Trophoblast cell (in vitro differentiated cells and primary cell): Measurements from ENCODE around the gene FBXO31.

ENCODE experiments used
- DNase-seq, 2 donors: peaks; one replicate each; pipeline ENCODE4 v3.0.0-alpha.2; 2016
- H2AFZ ChIP-seq: 2 replicates; pipeline ENCODE4 v1.6.1; 2013; ENCODE audit warnings: low read length, moderate library complexity, mild to moderate bottlenecking; ENCODE audit not compliant: insufficient read depth, poor library complexity
- H2AK5ac ChIP-seq: 2 replicates; pipeline ENCODE4 v1.6.1; 2013; ENCODE audit warnings: mild to moderate bottlenecking, low read length
- H2BK120ac ChIP-seq: 2 replicates; pipeline ENCODE4 v1.6.1; 2013; ENCODE audit warnings: low read length, mild to moderate bottlenecking, moderate library complexity; ENCODE audit not compliant: insufficient read depth, poor library complexity
- H2BK12ac ChIP-seq: 2 replicates; pipeline ENCODE4 v1.6.1; 2013; ENCODE audit warnings: mild to moderate bottlenecking, low read length, moderate library complexity
- H2BK5ac ChIP-seq: 2 replicates; pipeline ENCODE4 v1.6.1; 2013; ENCODE audit warnings: low read length, low read depth, moderate library complexity, mild to moderate bottlenecking; ENCODE audit not compliant: poor library complexity
- H3K14ac ChIP-seq: 2 replicates; pipeline ENCODE4 v1.6.1; 2013; ENCODE audit warnings: mild to moderate bottlenecking, low read length
- H3K18ac ChIP-seq: 2 replicates; pipeline ENCODE4 v1.6.1; 2013; ENCODE audit warnings: mild to moderate bottlenecking, low read length
- H3K23ac ChIP-seq: 2 replicates; pipeline ENCODE4 v1.6.1; 2013; ENCODE audit warnings: low read length
- H3K27ac ChIP-seq: 2 replicates; pipeline ENCODE4 v1.5.1; 2013; ENCODE audit warnings: low read depth, mild to moderate bottlenecking, inconsistent platforms, low read length, moderate library complexity
- H3K27me3 ChIP-seq: 2 replicates; pipeline ENCODE4 v1.6.1; 2013; ENCODE audit warnings: inconsistent platforms, mild to moderate bottlenecking, low read length, moderate library complexity; ENCODE audit not compliant: insufficient read depth
- H3K36me3 ChIP-seq, 2 experiments: 1 replicate in 1 of 2; 2 replicates in 1 of 2; pipeline ENCODE4 v1.6.1; 2013; ENCODE audit warnings: low read length in 2 of 2, mild to moderate bottlenecking in 2 of 2, moderate library complexity in 1 of 2; ENCODE audit not compliant: insufficient read depth in 2 of 2, control insufficient read depth in 1 of 2
- H3K4ac ChIP-seq: 2 replicates; pipeline ENCODE4 v1.6.1; 2013; ENCODE audit warnings: low read depth, mild to moderate bottlenecking, low read length, moderate library complexity
- H3K4me1 ChIP-seq, 2 experiments: 1 replicate in 1 of 2; 2 replicates in 1 of 2; pipeline ENCODE4 v1.6.1; 2013; ENCODE audit warnings: low read length in 2 of 2, mild to moderate bottlenecking in 2 of 2, moderate library complexity in 1 of 2; ENCODE audit not compliant: insufficient read depth in 2 of 2, control insufficient read depth in 1 of 2
- H3K4me2 ChIP-seq: 2 replicates; pipeline ENCODE4 v1.6.1; 2013; ENCODE audit warnings: inconsistent platforms, mild to moderate bottlenecking, low read length, moderate library complexity
- H3K4me3 ChIP-seq: 2 replicates; pipeline ENCODE4 v1.5.1; 2013; ENCODE audit warnings: mild to moderate bottlenecking, low read depth, low read length, inconsistent platforms
- H3K79me1 ChIP-seq: one replicate; pipeline ENCODE4 v1.6.1; 2013; ENCODE audit warnings: low read length
- H3K79me2 ChIP-seq: 2 replicates; pipeline ENCODE4 v1.6.1; 2013; ENCODE audit warnings: low read length, mild to moderate bottlenecking; ENCODE audit not compliant: control insufficient read depth, insufficient read depth, poor library complexity
- H3K9ac ChIP-seq: 2 replicates; pipeline ENCODE4 v1.6.1; 2013; ENCODE audit warnings: mild to moderate bottlenecking, low read length
- H3K9me3 ChIP-seq: 2 replicates; pipeline ENCODE4 v1.6.1; 2013; ENCODE audit warnings: low read depth, mild to moderate bottlenecking, control low read depth, inconsistent platforms, low read length; ENCODE audit not compliant: insufficient read depth
- H4K12ac ChIP-seq: 2 replicates; pipeline ENCODE4 v1.6.1; 2013; ENCODE audit warnings: low read depth, mild to moderate bottlenecking, low read length, moderate library complexity
- H4K8ac ChIP-seq: 2 replicates; pipeline ENCODE4 v1.6.1; 2013; ENCODE audit warnings: low read depth, mild to moderate bottlenecking, low read length, moderate library complexity
- H4K91ac ChIP-seq: one replicate; pipeline ENCODE4 v1.6.1; 2013; ENCODE audit warnings: low read depth, mild to moderate bottlenecking, low read length, moderate library complexity
- WGBS: extraction: QIAGEN DNeasy Blood & Tissue Kit; methylation state at CpG from one replicate; pipeline ENCODE4 v1.1.7; 2013; ENCODE audit warnings: missing lambda C conversion rate; ENCODE audit not compliant: insufficient read length, insufficient coverage; ENCODE audit errors: extremely low coverage; 5-methylcytosine and 5-hydroxymethylcytosine counted together

The FBXO31 gene

GRCh38 chr16:87297407-87297806 lies 86.2 kb downstream of the FBXO31 start:
- H4K91ac ChIP-seq = no peak overlapping the region
- H3K4me3 ChIP-seq = no peak overlapping the region
- H2BK12ac ChIP-seq = no peak overlapping the region
- no peaks in the 10 kb centered on the region for H3K27me3 ChIP-seq
- no peak overlapping the region for H4K12ac ChIP-seq
- peaks cover 2% of the 10 kb centered on the region for H3K9me3 ChIP-seq
- H3K4ac ChIP-seq = no peak overlapping the region
- no peak overlapping the region for H3K14ac ChIP-seq
- no peak overlapping the region for H3K4me2 ChIP-seq
- no peak overlapping the region for H2BK5ac ChIP-seq
- WGBS = no CpG with 5 or more reads among the region's 5 CpGs
- H3K36me3 ChIP-seq = no peaks in the 10 kb centered on the region
- no peaks in the 10 kb centered on the region for H3K79me1 ChIP-seq
- H2AFZ ChIP-seq = no peak overlapping the region
- H3K27ac ChIP-seq = no peak overlapping the region
- no peak overlapping the region for H2AK5ac ChIP-seq
- H3K4me1 ChIP-seq = no peaks in the 10 kb centered on the region
- no peaks in the 10 kb centered on the region for H3K79me2 ChIP-seq
- H2BK120ac ChIP-seq = no peak overlapping the region
- H3K18ac ChIP-seq = no peak overlapping the region
- no peak overlapping the region for H4K8ac ChIP-seq
- H3K23ac ChIP-seq = no peak overlapping the region
- DNase-seq = no peak
- no peak overlapping the region for H3K9ac ChIP-seq

- H4K8ac ChIP-seq = no peak overlapping the region
- no peak overlapping the region for H3K4ac ChIP-seq
- WGBS = no CpG with 5 or more reads among the region's 20 CpGs
- peaks cover 5% of the 10 kb centered on the region for H3K9me3 ChIP-seq
- no peak overlapping the region for H2BK12ac ChIP-seq
- DNase-seq = no peak
- no peaks in the 10 kb centered on the region for H3K4me1 ChIP-seq
- H3K27ac ChIP-seq = no peak overlapping the region
- H2AK5ac ChIP-seq = no peak overlapping the region
- no peak overlapping the region for H3K9ac ChIP-seq
- H3K23ac ChIP-seq = no peak overlapping the region
- H2BK5ac ChIP-seq = no peak overlapping the region
- H2AFZ ChIP-seq = no peak overlapping the region
- H3K18ac ChIP-seq = no peak overlapping the region
- no peak overlapping the region for H2BK120ac ChIP-seq
- no peak overlapping the region for H3K4me3 ChIP-seq
- no peaks in the 10 kb centered on the region for H3K36me3 ChIP-seq
- no peak overlapping the region for H3K14ac ChIP-seq
- H3K79me2 ChIP-seq = no peaks in the 10 kb centered on the region
- H4K91ac ChIP-seq = no peak overlapping the region
- no peak overlapping the region for H4K12ac ChIP-seq
- no peaks in the 10 kb centered on the region for H3K27me3 ChIP-seq
- H3K4me2 ChIP-seq = no peak overlapping the region
- H3K79me1 ChIP-seq = no peaks in the 10 kb centered on the region
Observed at GRCh38 chr16:87295661-87296531, 87.7 kb downstream of the FBXO31 start.

- Histone ChIP-seq H3K18ac (no peak overlapping the region), H4K8ac (no peak overlapping the region), H3K4me3 (no peak overlapping the region), H3K27ac (no peak overlapping the region), H2BK12ac (no peak overlapping the region), H3K14ac (no peak overlapping the region), H3K79me1 (no peaks in the 10 kb centered on the region), H3K4me2 (no peak overlapping the region), H2AFZ (no peak overlapping the region), H3K9ac (no peak overlapping the region), H3K36me3 (no peaks in the 10 kb centered on the region), H2BK5ac (no peak overlapping the region), H3K4me1 (no peaks in the 10 kb centered on the region), H3K9me3 (peaks cover 5% of the 10 kb centered on the region), H4K12ac (no peak overlapping the region), H2AK5ac (no peak overlapping the region), H4K91ac (no peak overlapping the region), H3K23ac (no peak overlapping the region), H2BK120ac (no peak overlapping the region), H3K4ac (no peak overlapping the region), H3K79me2 (no peaks in the 10 kb centered on the region), H3K27me3 (no peaks in the 10 kb centered on the region)
- no peak for DNase-seq
- no CpG with 5 or more reads among the region's 4 CpGs for WGBS
Observed at GRCh38 chr16:87295259-87295658, 88.3 kb downstream of the FBXO31 start.

GRCh38 chr16:87293990-87294389 lies 89.6 kb downstream of the FBXO31 start:
- Histone ChIP-seq H3K14ac (no peak overlapping the region), H4K91ac (no peak overlapping the region), H2BK120ac (no peak overlapping the region), H3K36me3 (no peaks in the 10 kb centered on the region), H3K9me3 (peaks cover 8% of the 10 kb centered on the region), H3K9ac (no peak overlapping the region), H2AFZ (no peak overlapping the region), H2AK5ac (no peak overlapping the region), H3K79me1 (no peaks in the 10 kb centered on the region), H3K4me2 (no peak overlapping the region), H2BK12ac (no peak overlapping the region), H3K27ac (no peak overlapping the region), H3K4ac (no peak overlapping the region), H3K4me3 (no peak overlapping the region), H3K18ac (no peak overlapping the region), H3K4me1 (no peaks in the 10 kb centered on the region), H3K79me2 (no peaks in the 10 kb centered on the region), H3K23ac (no peak overlapping the region), H4K8ac (no peak overlapping the region), H3K27me3 (no peaks in the 10 kb centered on the region), H4K12ac (no peak overlapping the region), H2BK5ac (no peak overlapping the region)
- DNase-seq = no peak
- WGBS = 100% methylated on average over 2 of the region's 3 CpGs
